GM12878 (cell line): Measurements from ENCODE around the gene COL11A2.

ENCODE experiments used
- BCL11A ChIP-seq: IDR thresholded peaks from 2 replicates; pipeline ENCODE4 v1.6.1; 2011; ENCODE audit warnings: low read depth, low read length
- CHD2 ChIP-seq: IDR thresholded peaks from 2 replicates; pipeline ENCODE4 v1.6.1; 2011; ENCODE audit warnings: low read depth, low read length, improper control_type of control experiment, borderline replicate concordance
- NFYB ChIP-seq: IDR thresholded peaks from 2 replicates; pipeline ENCODE4 v1.6.1; 2011; ENCODE audit warnings: low read depth, mild to moderate bottlenecking, low read length, improper control_type of control experiment, moderate library complexity; ENCODE audit not compliant: insufficient read depth
- POLR2AphosphoS5 ChIP-seq: IDR thresholded peaks from 2 replicates; pipeline ENCODE4 v1.6.1; 2011; ENCODE audit warnings: mild to moderate bottlenecking, low read length, inconsistent platforms
- RFX5 ChIP-seq: IDR thresholded peaks from 2 replicates; pipeline ENCODE4 v1.6.1; 2011; ENCODE audit warnings: low read depth, low read length, improper control_type of control experiment
- SREBF2 ChIP-seq: IDR thresholded peaks from 2 replicates; pipeline ENCODE4 v1.6.1; 2012; ENCODE audit warnings: mild to moderate bottlenecking, low read length
- TAF1 ChIP-seq: IDR thresholded peaks from 2 replicates; pipeline ENCODE4 v1.6.1; 2011; ENCODE audit warnings: mild to moderate bottlenecking, low read depth, low read length, borderline replicate concordance
- WRNIP1 ChIP-seq: IDR thresholded peaks from 2 replicates; pipeline ENCODE4 v1.6.1; 2011; ENCODE audit warnings: low read depth, low read length, improper control_type of control experiment, borderline replicate concordance
- ZNF274 ChIP-seq: IDR thresholded peaks from one replicate; pipeline ENCODE4 v1.8.0; 2011; ENCODE audit not compliant: insufficient read length, insufficient read depth

GRCh38 chr6:33235221-33235634 lies 43.0 kb upstream of the COL11A2 start:
- TF ChIP-seq ZNF274 (no peak), CHD2 (no peak), WRNIP1 (no peak), RFX5 (no peak), SREBF2 (no peak), BCL11A (no peak), TAF1 (no peak), POLR2AphosphoS5 (no peak), NFYB (no peak)
